ENCODE measurements around the gene MLLT6.

The MLLT6 gene

GRCh38 chr17:38704606-38705522, at the start of gene MLLT6:
MLLT6 (plus strand) TSS chr17:38705273; CDS start chr17:38705633, 360 bp downstream.
- no peak for FAIRE-seq
- peak; percentile 80 for DNase-seq (ENCODE audit: insufficient read length, low spot score)

- FAIRE-seq (no peak), DNase-seq (ENCODE audit: insufficient read length, low spot score) (no peak)
These were observed 47.9 kb upstream of the MLLT6 start for GRCh38 chr17:38656959-38657823.

GRCh38 chr17:38657824-38658740, 47.0 kb upstream of the MLLT6 start:
- FAIRE-seq: no peak
- DNase-seq (ENCODE audit: insufficient read length, low spot score): no peak

- no peak for DNase-seq (ENCODE audit: insufficient read length, low spot score)
- FAIRE-seq: no peak
These were observed 46.2 kb upstream of the MLLT6 start for GRCh38 chr17:38658741-38659345.

- no peak for DNase-seq (ENCODE audit: insufficient read length, low spot score)
- FAIRE-seq: no peak
These were observed 45.7 kb upstream of the MLLT6 start for GRCh38 chr17:38659415-38659814.

GRCh38 chr17:38660097-38661025, 44.7 kb upstream of the MLLT6 start:
- DNase-seq (ENCODE audit: insufficient read length, low spot score): no peak

GRCh38 chr17:38663125-38663751, 41.8 kb upstream of the MLLT6 start:
- FAIRE-seq: no peak

More at GRCh38 chr17:38660097-38661025, 44.7 kb upstream of the MLLT6 start:
- FAIRE-seq: no peak

GRCh38 chr17:38663964-38664644, 41.0 kb upstream of the MLLT6 start:
- DNase-seq (ENCODE audit: insufficient read length, low spot score) (no peak), FAIRE-seq (no peak)

More at GRCh38 chr17:38663125-38663751, 41.8 kb upstream of the MLLT6 start:
- DNase-seq (ENCODE audit: insufficient read length, low spot score): no peak

- DNase-seq (ENCODE audit: insufficient read length, low spot score): peak; percentile 71
- FAIRE-seq: no peak
These were observed 37.8 kb upstream of the MLLT6 start for GRCh38 chr17:38667099-38667786.

- no peak for FAIRE-seq
These were observed 37.3 kb upstream of the MLLT6 start for GRCh38 chr17:38667787-38668122.

GRCh38 chr17:38669520-38669919, 35.6 kb upstream of the MLLT6 start:
- DNase-seq (ENCODE audit: insufficient read length, low spot score) (no peak), FAIRE-seq (no peak)

More at GRCh38 chr17:38667787-38668122, 37.3 kb upstream of the MLLT6 start:
- no peak for DNase-seq (ENCODE audit: insufficient read length, low spot score)

GRCh38 chr17:38671939-38672720, 32.9 kb upstream of the MLLT6 start:
- DNase-seq (ENCODE audit: insufficient read length, low spot score): no peak
- no peak for FAIRE-seq

- FAIRE-seq: no peak
- DNase-seq (ENCODE audit: insufficient read length, low spot score): no peak
These were observed 32.0 kb upstream of the MLLT6 start for GRCh38 chr17:38672788-38673706.

GRCh38 chr17:38673707-38674013, 31.4 kb upstream of the MLLT6 start:
- no peak for DNase-seq (ENCODE audit: insufficient read length, low spot score)
- no peak for FAIRE-seq

GRCh38 chr17:38674014-38674748, 30.9 kb upstream of the MLLT6 start:
- FAIRE-seq (no peak), DNase-seq (ENCODE audit: insufficient read length, low spot score) (no peak)

Data from GM19239 (cell line).